ENCODE results near the gene STAMBP. TPM values are rescaled to one million over a fixed set of nuclear protein-coding genes. Genes with fewer than 3 reads are reported as not detected.

Gene STAMBP
- total and polyA plus RNA-seq, 2 donors (not counting 3 experiments of a cell fraction or from before 2014, with no cell fraction given) = 18.0 to 21.3 TPM

DNA sequence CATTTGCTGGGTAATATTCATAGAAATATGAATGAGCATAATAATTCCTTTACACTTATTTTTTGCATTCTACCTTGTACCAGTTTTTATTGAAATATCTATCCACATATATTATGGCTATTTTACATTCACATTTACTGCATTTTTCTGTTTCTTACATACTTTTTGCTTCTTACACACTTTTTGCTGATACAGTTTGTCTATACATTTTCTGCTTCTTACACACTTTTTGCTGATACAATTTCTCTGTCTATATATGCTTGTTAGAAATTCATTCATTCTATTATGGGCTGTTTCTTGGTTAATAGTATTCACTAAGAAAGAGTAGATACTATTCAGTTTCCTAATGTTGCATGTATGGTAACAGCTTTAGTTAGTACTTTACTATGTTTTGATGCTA lies 16.9 kb upstream of the STAMBP start:
- DNase-seq (ENCODE audit: low read depth, low spot score) (no peak), FAIRE-seq (no peak)
- no peaks in the 10 kb centered on the region for H3K36me3 ChIP-seq (ENCODE audit: control insufficient read depth in 2 of 2, extremely low read depth in 1 of 2, insufficient read depth in 2 of 2, low read length in 2 of 2)
- H4K20me1 ChIP-seq (replicated peaks; ENCODE audit: control insufficient read depth, extremely low read depth, insufficient read depth, low read length) = no peaks in the 10 kb centered on the region
- no peak overlapping the region for H3K4me2 ChIP-seq (ENCODE audit: insufficient read depth, low read length)
- peaks cover 3 to 15% of the 10 kb centered on the region in 2 experiments for H3K27me3 ChIP-seq (ENCODE audit: control insufficient read depth in 2 of 2, insufficient read depth in 2 of 2, low read length in 2 of 2)
- ChIA-PET POLR2A (no interaction called here), CTCF (interaction anchor here (1.0 to 2.7 kb wide), 5 partner anchors 10 to 523 kb away, joined by 3 to 8 read pairs (median 6); partner anchors contain the start of gene MOB1A)
- BruUV-seq (replicated peaks) = no TSS peak
- no peak overlapping the region for H3K4me3 ChIP-seq (replicated peaks in 1 of 3; ENCODE audit: insufficient read depth in 1 of 3, low read depth in 1 of 3, low read length in 3 of 3)
- H3K9me1 ChIP-seq (replicated peaks; ENCODE audit: control insufficient read depth, extremely low read depth, insufficient read depth, low read length) = no peaks in the 10 kb centered on the region
- no peaks in the 10 kb centered on the region for H3K9me3 ChIP-seq (replicated peaks; ENCODE audit: control insufficient read depth, insufficient read depth, low read length)
- no peaks in the 10 kb centered on the region for H3K4me1 ChIP-seq (ENCODE audit: control insufficient read depth, extremely low read depth, insufficient read depth, low read length)
- dilution Hi-C loops (cut with MboI; ENCODE audit: extremely low pct_ligation_motif_present, low sequenced_read_pairs) = no loop called here
- no peak overlapping the region for H3K27ac ChIP-seq (ENCODE audit: insufficient read depth, low read depth, low read length)
- TF ChIP-seq CTCF (IDR thresholded peaks at IDR 0.05; ENCODE audit: extremely low read depth in 1 of 2, insufficient read depth in 1 of 2, low read depth in 1 of 2, low read length in 2 of 2) (no peak), FOS (IDR thresholded peaks at IDR 0.05; ENCODE audit: borderline replicate concordance, insufficient read depth, low read length) (no peak), POLR2A (IDR thresholded peaks at IDR 0.05; ENCODE audit: low read depth, low read length) (no peak)
- no peaks in the 10 kb centered on the region for H3K79me2 ChIP-seq (ENCODE audit: control insufficient read depth, insufficient read depth, low read length)
- intact Hi-C loops (cut with micrococcal nuclease) = no loop called here
- no peak overlapping the region for H3K9ac ChIP-seq (replicated peaks; ENCODE audit: extremely low read depth, insufficient read depth, low read length)
- no peak overlapping the region for H2AFZ ChIP-seq (ENCODE audit: low read depth, low read length)

DNA sequence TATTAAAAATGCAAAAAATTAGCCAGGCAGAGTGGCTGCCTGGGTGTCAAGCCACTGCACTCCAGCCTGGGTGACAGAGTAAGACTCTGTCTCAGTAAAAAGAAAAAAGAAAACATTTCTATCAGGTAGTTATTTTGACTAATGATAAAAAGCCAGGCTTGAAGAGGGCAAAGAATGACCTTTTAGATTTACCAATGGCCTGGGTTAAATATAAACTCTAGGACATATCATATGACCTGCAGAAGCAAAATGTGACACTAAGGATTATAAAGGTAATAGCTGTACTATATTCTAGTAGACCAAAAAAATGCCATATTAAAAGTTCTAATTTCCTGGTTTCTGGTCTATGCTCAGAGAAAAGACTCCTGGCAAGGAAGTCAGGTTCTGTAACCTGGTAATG lies 16.1 kb upstream of the STAMBP start:
- Histone ChIP-seq H3K9ac (replicated peaks; ENCODE audit: extremely low read depth, insufficient read depth, low read length) (no peak overlapping the region), H2AFZ (ENCODE audit: low read depth, low read length) (no peak overlapping the region), H3K9me1 (replicated peaks; ENCODE audit: control insufficient read depth, extremely low read depth, insufficient read depth, low read length) (no peaks in the 10 kb centered on the region), H3K4me3 (replicated peaks in 1 of 3; ENCODE audit: insufficient read depth in 1 of 3, low read depth in 1 of 3, low read length in 3 of 3) (no peak overlapping the region), H3K4me2 (ENCODE audit: insufficient read depth, low read length) (no peak overlapping the region), H3K27ac (ENCODE audit: insufficient read depth, low read depth, low read length) (no peak overlapping the region), H3K4me1 (ENCODE audit: control insufficient read depth, extremely low read depth, insufficient read depth, low read length) (no peaks in the 10 kb centered on the region), H3K27me3 (ENCODE audit: control insufficient read depth in 2 of 2, insufficient read depth in 2 of 2, low read length in 2 of 2) (peaks cover 3 to 15% of the 10 kb centered on the region in 2 experiments), H3K9me3 (replicated peaks; ENCODE audit: control insufficient read depth, insufficient read depth, low read length) (no peaks in the 10 kb centered on the region), H3K79me2 (ENCODE audit: control insufficient read depth, insufficient read depth, low read length) (no peaks in the 10 kb centered on the region), H4K20me1 (replicated peaks; ENCODE audit: control insufficient read depth, extremely low read depth, insufficient read depth, low read length) (no peaks in the 10 kb centered on the region), H3K36me3 (ENCODE audit: control insufficient read depth in 2 of 2, extremely low read depth in 1 of 2, insufficient read depth in 2 of 2, low read length in 2 of 2) (no peaks in the 10 kb centered on the region)
- TF ChIP-seq EZH2 (IDR thresholded peaks at IDR 0.05; ENCODE audit: borderline replicate concordance, low read depth, low read length, severe bottlenecking) = no peak
- TF ChIP-seq MAX (IDR thresholded peaks at IDR 0.05; ENCODE audit: insufficient read depth, insufficient read length) = no peak
- TF ChIP-seq POLR2A (IDR thresholded peaks at IDR 0.05; ENCODE audit: low read depth, low read length) = no peak
- TF ChIP-seq POLR2AphosphoS5 (IDR thresholded peaks at IDR 0.05; ENCODE audit: insufficient read depth, low read depth, low read length) = no peak
- no peak for TF ChIP-seq FOS (IDR thresholded peaks at IDR 0.05; ENCODE audit: borderline replicate concordance, insufficient read depth, low read length)
- TF ChIP-seq GATA2 (IDR thresholded peaks at IDR 0.05; ENCODE audit: insufficient read depth, insufficient read length, low read depth, low read length) = no peak
- no peak for TF ChIP-seq JUN (IDR thresholded peaks at IDR 0.05; ENCODE audit: borderline replicate concordance, insufficient read depth, insufficient read length, low read depth)
- no peak for TF ChIP-seq MYC (IDR thresholded peaks at IDR 0.05; ENCODE audit: low read depth, low read length)
- TF ChIP-seq CTCF (IDR thresholded peaks at IDR 0.05; ENCODE audit: extremely low read depth in 1 of 2, insufficient read depth in 1 of 2, low read depth in 1 of 2, low read length in 2 of 2) = no peak
- CTCF ChIA-PET = interaction anchor here (0.6 to 2.7 kb wide), 4 partner anchors 10 to 522 kb away, joined by 3 to 8 read pairs (median 4); no protein-coding TSS in a partner anchor
- intact Hi-C loops (cut with micrococcal nuclease) (no loop called here), dilution Hi-C loops (cut with MboI; ENCODE audit: extremely low pct_ligation_motif_present, low sequenced_read_pairs) (no loop called here)
- BruUV-seq (replicated peaks) = no TSS peak
- no peak for DNase-seq (ENCODE audit: low read depth, low spot score)
- POLR2A ChIA-PET = no interaction called here
- FAIRE-seq = no peak
